Mononuclear cell (primary cell): Measurements from ENCODE around the gene HOATZ. TPM values are rescaled to one million over a fixed set of nuclear protein-coding genes. Genes with fewer than 3 reads are reported as not detected.

Experiments
- H3K27me3 ChIP-seq: 2 replicates; pipeline ENCODE4 v1.6.0; 2011; ENCODE audit warnings: low read length, control low read depth; ENCODE audit not compliant: insufficient read depth
- H3K4me1 ChIP-seq: 2 replicates; pipeline ENCODE4 v1.5.1; 2011; ENCODE audit warnings: mild to moderate bottlenecking, low read length, control low read depth; ENCODE audit not compliant: insufficient read depth
- H3K4me3 ChIP-seq: 2 replicates; pipeline ENCODE4 v1.5.1; 2011; ENCODE audit warnings: mild to moderate bottlenecking, low read length, moderate library complexity
- H3K9me3 ChIP-seq: 2 replicates; pipeline ENCODE4 v1.5.1; 2011; ENCODE audit warnings: low read depth, mild to moderate bottlenecking, control low read depth, low read length
- total RNA-seq: library from RNA; depleted of rRNA; stranded (reverse); fragments of >200 nt; gene quantifications from one replicate; pipeline ENCODE4 v1.2.3, GENCODE V29; 2012

The HOATZ gene
- total RNA-seq, 1 donor = not detected

DNA sequence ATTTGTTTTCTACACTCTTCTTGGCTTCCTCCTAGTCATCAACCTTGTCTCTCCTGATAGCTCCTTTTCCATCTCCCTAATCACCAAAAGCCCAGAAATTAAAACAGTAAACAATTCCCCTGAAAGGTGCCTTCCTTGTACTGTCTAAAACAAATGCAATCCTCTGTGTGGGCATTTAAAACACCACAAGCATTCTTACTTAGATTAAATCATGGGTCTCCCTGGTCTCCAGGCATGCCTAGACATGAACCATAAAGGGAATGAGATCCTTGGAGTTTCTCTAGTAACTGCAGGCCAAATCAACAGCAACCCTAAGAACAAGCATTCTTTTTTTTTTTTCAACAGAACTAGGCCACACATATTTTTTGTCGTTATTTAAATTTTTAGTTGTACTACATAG is 4.3 kb upstream of the HOATZ start:
- no peak overlapping the region for H3K4me3 ChIP-seq
- H3K27me3 ChIP-seq = peaks cover 40% of the 10 kb centered on the region
- H3K4me1 ChIP-seq = peaks cover 13% of the 10 kb centered on the region
- H3K9me3 ChIP-seq = no peaks in the 10 kb centered on the region

DNA sequence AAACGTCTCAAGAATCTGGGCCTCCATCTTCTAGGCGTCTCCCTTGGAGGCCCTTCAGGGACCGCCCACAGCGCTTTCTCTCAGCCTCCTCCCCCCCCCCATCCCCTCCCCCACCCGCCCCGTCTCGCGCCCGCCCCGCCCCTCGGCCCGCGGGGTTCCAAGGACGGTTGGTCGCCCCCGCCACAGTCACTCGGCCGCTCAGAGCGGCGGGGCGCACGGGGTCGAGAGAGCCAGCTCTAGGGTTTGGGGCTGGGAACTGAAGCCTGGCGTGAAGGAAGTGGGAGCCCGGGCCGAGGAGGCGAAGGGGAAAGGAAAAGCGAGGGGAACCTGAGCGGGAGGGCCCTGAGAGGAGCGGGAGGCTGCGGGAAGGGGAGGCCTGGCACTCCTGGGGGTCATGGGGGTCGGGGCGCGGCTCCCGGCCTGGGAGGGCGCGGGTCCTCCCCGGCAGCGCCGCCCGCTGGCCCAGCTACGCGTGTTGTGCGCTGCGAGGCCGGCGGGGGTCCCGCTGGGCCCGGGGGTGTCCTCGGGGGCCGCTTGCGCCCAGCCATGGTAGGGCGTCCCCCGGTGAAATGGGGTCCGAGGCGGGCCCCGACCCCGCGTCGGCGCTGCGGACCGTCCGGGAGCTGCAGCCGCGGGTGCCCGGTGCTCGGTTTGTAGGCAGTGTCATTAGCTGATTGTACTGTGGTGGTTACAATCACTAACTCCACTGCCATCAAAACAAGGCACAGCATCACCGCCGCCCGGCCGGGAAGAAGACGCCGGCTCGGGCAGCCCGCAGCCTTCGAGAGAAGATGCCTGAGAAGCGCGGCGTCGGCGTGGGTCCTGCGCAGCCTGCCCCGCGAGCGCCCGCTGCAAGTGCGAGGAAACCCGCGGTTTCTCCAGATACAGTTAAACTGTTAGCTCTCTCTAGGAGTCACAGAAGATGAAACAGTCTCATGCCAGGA is 2.0 kb upstream of the HOATZ start, which contains the start of gene BTG4:
Gene BTG4 (minus strand): TSS at position 91 of the 944 bp plus-strand sequence. CDS start 13,610 bp downstream, outside the sequence.
- Histone ChIP-seq H3K27me3 (peaks cover 48% of the 10 kb centered on the region), H3K9me3 (no peaks in the 10 kb centered on the region), H3K4me1 (peaks cover 13% of the 10 kb centered on the region), H3K4me3 (peak within 1 kb of the TSS; percentile 4)

DNA sequence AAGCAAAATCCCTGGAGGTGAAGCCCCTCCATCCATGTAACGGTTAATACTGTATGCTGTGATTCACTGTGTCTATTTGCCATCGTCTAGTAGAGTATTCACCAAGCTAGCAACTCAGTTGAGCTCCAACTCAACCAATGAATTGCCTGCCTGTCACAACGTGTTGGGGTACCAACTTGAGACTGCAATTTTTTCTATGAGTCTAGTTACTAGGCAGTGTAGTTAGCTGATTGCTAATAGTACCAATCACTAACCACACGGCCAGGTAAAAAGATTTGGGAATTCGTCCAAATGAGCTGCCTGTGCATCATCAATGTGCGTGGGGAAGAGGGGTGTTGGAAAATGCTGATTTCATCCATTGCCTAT is 1.4 kb upstream of the HOATZ start:
- Histone ChIP-seq H3K9me3 (no peaks in the 10 kb centered on the region), H3K4me1 (peaks cover 13% of the 10 kb centered on the region), H3K4me3 (no peak overlapping the region), H3K27me3 (peaks cover 48% of the 10 kb centered on the region)

DNA sequence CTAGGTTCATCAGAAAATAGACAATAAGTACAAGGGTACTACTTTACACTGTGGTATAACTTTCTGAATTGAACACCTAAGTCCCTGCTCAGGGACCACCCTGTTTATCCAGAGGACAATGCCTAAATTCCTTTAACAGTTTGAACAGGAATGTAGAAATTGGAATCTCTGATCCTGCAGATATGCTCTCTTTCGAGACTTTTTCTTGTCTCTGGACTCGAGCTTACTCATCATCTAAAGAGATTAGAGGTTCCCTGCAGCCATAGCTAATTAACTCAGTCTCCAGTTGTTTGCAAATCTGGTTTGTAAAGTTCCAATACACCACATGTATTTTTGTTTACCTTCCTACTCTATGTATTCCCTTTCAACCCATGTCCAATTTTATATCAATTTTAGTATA is 1.0 kb downstream of the HOATZ start:
- H3K4me3 ChIP-seq = no peak overlapping the region
- no peaks in the 10 kb centered on the region for H3K9me3 ChIP-seq
- peaks cover 44% of the 10 kb centered on the region for H3K27me3 ChIP-seq
- H3K4me1 ChIP-seq = peaks cover 13% of the 10 kb centered on the region

DNA sequence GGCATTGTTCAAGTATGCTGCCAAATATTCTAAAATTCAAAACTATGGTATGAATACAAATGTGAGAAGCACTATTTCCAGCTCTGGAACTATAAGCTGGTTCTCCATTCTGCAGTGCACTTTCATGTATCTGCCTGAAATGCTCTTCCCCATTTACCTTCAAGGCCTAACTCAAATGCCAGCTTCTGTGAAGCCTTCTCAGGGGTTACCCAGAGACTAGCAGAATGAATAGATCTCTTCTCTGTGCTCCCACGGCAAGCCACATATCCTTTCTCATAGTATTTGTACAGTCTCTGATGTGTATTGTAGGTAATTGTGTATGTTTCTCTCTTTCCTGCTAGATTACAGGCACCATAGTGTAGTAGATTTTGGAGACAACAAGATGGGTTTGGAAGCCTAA is 4.1 kb downstream of the HOATZ start:
- Histone ChIP-seq H3K9me3 (no peaks in the 10 kb centered on the region), H3K27me3 (peaks cover 30% of the 10 kb centered on the region), H3K4me3 (no peak overlapping the region), H3K4me1 (peaks cover 4% of the 10 kb centered on the region)

DNA sequence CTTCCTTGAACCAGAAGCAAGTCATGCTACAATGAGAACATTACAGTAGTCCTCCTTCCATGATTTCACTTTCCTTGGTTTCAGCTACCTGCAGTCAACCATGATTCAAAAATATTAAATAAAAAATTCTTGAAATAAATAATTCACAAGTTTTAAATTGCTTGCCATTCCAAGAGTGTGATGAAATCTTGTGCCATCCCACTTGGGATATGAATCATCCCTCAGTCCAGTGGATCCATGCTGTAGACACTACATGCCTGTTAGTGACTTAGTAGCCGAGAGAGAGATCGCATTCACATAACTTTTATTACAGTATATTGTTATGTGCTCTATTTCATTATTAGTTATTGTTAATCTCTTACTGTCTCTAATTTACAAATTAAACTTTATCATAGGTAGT is 6.0 kb downstream of the HOATZ start:
- Histone ChIP-seq H3K4me1 (no peaks in the 10 kb centered on the region), H3K27me3 (peaks cover 13% of the 10 kb centered on the region), H3K4me3 (no peak overlapping the region), H3K9me3 (no peaks in the 10 kb centered on the region)

DNA sequence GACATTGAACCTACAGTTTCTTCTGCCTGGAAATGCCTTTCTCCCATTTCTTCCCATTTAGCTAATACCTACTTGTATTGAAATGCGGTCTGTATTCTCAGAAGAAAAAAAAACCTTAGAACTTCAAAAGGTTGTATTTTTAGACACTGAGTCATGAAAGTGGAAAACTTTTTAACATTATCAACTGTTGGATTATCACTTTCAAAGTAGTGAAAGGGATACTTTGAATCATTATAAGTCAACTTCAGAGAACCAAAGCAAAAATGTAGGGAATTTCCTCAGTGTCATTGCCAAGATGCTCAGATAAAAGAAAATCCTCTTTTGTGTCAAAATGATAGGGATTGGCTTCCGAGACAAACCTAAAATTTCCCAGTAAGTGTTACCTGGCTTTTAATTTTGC is 6.6 kb downstream of the HOATZ start:
- H3K4me1 ChIP-seq = no peaks in the 10 kb centered on the region
- H3K4me3 ChIP-seq = no peak overlapping the region
- no peaks in the 10 kb centered on the region for H3K9me3 ChIP-seq
- peaks cover 8% of the 10 kb centered on the region for H3K27me3 ChIP-seq

DNA sequence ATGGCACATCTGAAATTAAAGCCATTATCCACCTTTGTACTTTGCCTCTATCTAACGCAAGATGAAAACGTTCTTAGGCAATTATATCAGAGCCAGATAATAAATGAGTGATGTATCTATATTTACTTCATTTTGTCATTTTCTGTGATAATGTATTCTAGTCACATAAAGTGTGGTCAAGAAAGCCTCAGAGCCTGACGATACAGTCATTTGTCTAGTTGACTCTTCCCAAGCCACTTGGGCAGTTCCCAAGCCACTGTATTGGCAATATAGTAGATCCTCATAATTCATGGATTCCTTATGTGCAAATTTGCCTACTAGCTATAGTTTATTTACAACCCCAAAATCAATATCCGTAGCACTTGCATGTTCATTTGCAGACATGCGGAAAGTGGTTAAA is 7.8 kb downstream of the HOATZ start:
- Histone ChIP-seq H3K27me3 (peaks cover 7% of the 10 kb centered on the region), H3K4me3 (no peak overlapping the region), H3K9me3 (no peaks in the 10 kb centered on the region), H3K4me1 (no peaks in the 10 kb centered on the region)

DNA sequence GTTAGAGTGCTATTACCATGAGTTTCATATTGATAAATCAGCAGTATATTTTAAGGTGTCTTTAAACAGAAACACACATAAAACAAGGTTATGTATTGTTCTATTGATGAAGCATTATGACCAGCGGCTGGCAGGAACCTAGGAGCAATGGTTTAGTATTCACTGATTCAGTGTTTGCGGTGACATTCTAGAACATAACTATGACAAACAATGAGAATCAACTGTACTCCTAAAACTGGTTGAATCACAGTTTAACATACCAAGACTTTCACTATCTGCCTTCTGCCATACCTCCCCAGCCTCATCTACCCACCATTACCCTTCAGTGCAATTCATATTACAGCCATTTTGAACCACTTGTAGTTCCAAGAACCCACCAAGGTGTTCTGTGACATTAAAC is 8.8 kb downstream of the HOATZ start:
- no peaks in the 10 kb centered on the region for H3K4me1 ChIP-seq
- H3K27me3 ChIP-seq = peaks cover 7% of the 10 kb centered on the region
- no peaks in the 10 kb centered on the region for H3K9me3 ChIP-seq
- no peak overlapping the region for H3K4me3 ChIP-seq

DNA sequence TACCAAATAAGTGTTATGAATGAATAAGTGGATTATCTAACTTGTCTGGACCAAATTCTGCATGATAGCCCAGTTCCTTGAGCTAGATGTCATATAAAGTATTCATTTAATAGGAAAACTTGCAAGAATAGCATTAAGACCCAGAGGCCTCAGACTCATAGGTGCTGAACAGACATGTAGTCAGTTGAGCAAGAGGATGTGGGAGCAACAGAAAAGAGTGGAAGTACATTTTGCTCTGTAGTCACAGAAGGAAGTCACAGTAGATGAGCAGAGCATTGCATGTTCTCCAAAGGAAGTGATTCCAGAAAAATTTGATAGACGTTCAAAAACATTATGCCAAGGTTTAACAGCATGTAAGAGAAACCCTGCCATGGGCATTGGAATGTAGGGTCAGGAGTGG is 9.5 kb downstream of the HOATZ start:
- Histone ChIP-seq H3K9me3 (no peaks in the 10 kb centered on the region), H3K4me3 (no peak overlapping the region)

DNA sequence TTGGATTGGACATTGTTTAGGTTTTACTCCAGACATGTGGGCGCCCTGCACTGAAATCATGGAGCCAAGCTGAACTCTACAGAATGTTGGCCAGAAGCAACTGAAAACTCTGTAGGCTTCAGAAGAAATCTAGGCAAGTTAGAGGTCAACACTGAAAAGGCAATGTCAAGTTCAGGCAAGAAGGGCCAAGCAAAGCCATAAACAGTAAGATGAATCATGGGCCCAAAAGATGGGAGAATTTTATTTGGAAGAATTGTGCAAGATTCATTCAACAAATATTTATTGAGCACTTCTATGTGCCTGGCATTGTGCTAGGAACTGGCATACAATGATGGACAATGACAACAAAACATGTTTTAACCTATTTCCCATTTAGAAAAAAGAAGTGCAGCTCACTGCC is 10.9 kb downstream of the HOATZ start:
- Histone ChIP-seq H3K4me1 (no peaks in the 10 kb centered on the region), H3K27me3 (peaks cover 7% of the 10 kb centered on the region), H3K4me3 (no peak overlapping the region), H3K9me3 (no peaks in the 10 kb centered on the region)

More for the DNA sequence above, 9.5 kb downstream of the HOATZ start:
- no peaks in the 10 kb centered on the region for H3K4me1 ChIP-seq
- H3K27me3 ChIP-seq = peaks cover 7% of the 10 kb centered on the region

DNA sequence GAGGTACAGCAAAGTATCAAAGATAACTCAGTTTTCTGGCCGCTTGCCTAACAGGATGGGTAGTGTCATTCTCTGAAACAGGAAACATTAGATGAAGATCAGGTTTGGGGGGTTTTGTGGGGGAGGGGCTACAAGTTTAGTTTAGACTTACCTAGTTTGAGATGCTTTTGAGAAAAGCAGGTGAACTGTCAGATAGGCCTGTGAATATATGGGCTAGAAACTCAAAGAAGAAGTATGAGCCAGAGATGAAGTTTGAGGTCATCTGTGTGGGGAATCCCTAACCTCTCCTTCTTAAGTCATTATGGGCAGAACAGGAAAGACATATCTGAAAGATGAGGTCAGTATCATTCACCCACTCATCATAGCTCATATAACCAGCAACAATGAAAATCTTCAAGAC is 11.9 kb downstream of the HOATZ start:
- H3K4me1 ChIP-seq = no peaks in the 10 kb centered on the region
- peaks cover 7% of the 10 kb centered on the region for H3K27me3 ChIP-seq
- no peak overlapping the region for H3K4me3 ChIP-seq
- H3K9me3 ChIP-seq = no peaks in the 10 kb centered on the region

DNA sequence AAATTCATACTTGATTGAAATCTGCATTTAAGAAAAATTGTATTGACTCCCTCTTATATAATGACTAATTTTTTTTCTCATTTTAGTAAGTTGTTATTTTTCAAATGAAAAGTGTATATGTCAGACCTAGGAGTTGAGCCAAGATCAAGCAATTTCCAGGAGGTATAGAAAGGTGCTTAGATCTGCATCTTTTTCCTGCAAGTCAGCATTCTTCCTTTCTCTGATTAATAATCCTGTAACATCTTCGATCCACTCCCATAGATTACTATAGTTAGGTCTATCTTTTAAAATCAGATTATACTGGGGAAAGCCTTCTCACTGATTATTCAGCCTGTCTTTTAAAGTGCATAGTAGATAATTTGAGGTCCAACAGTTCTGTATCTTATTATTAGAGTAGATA is 12.7 kb downstream of the HOATZ start:
- peaks cover 3% of the 10 kb centered on the region for H3K27me3 ChIP-seq
- no peaks in the 10 kb centered on the region for H3K9me3 ChIP-seq
- no peak overlapping the region for H3K4me3 ChIP-seq
- peaks cover 6% of the 10 kb centered on the region for H3K4me1 ChIP-seq

DNA sequence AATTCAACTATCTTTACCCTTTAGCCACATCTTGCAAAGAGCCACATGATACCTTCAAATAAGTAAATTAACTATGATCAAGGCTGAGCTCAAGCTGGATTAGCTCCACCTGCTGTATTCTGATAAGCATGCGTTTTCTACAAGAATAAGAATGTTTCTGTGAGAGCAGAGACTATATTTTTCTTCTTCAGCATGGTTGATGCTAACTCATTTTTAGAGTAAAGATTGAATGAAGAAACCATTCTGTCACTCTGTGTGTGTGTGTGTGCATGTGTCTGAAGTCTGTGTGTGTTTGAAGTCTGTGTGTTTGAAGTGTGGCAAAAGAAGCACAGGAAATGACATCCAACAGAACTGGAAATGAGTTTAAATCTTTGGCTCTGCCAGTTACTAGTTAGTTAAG is 14.0 kb downstream of the HOATZ start:
- no peaks in the 10 kb centered on the region for H3K27me3 ChIP-seq
- H3K4me1 ChIP-seq = peaks cover 6% of the 10 kb centered on the region
- no peaks in the 10 kb centered on the region for H3K9me3 ChIP-seq
- no peak overlapping the region for H3K4me3 ChIP-seq

DNA sequence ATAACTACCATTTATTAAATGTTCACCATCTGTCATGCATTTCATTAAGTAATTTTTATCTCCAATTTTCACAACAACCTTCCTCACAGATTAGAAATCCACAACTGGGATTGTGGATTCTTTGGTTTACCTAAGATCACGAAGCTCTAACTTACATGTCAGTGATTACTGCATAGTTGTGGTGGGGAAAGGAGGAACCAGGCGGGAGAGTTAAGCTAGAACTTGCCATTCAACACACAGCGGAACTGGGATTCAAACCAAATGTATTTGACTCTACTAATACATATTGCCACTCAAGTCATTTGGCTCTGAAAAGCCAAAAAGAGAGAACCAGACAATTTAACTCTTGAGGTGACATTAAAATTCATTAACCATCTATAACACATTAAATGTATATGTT is 15.5 kb downstream of the HOATZ start:
- no peaks in the 10 kb centered on the region for H3K27me3 ChIP-seq
- H3K4me1 ChIP-seq = peaks cover 6% of the 10 kb centered on the region
- H3K4me3 ChIP-seq = no peak overlapping the region
- no peaks in the 10 kb centered on the region for H3K9me3 ChIP-seq

DNA sequence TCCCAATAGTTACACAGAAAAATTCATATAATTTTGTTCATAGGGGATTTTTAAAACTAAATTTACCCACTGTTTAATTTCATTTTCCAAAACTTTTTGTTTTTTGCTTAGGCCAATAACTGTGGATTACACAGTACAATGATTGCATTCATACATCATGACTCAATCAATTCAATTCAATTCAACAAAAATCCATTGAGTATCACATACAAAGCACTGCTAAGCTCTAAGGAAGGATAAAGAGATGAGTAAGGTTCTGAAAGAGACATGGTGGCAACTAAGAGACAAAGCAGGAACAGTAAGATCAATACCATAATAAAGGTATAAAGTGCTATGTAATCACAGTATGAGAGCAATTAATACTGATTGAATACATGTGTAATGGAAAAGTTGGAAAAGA is 16.6 kb downstream of the HOATZ start:
- peaks cover 2% of the 10 kb centered on the region for H3K27me3 ChIP-seq
- H3K4me3 ChIP-seq = no peak overlapping the region
- no peaks in the 10 kb centered on the region for H3K9me3 ChIP-seq
- peaks cover 6% of the 10 kb centered on the region for H3K4me1 ChIP-seq
